Measurements from ENCODE around the gene NEK6.

GRCh38 chr9:124257844-124258606 is at the start of gene NEK6:
- TF ChIP-seq CTCF (IDR thresholded peaks at IDR 0.05 in 2 of 3, conservative IDR thresholded peaks at IDR 0.05 in 1 of 3; ENCODE audit: control insufficient read depth in 2 of 3, extremely low read depth in 1 of 3, insufficient read depth in 1 of 3, low read depth in 3 of 3, low read length in 3 of 3) (no peak), CBX5 (IDR thresholded peaks at IDR 0.05; ENCODE audit: low read depth) (no peak)

Data from GM12878 (cell line).